Stimulated activated CD8-positive, alpha-beta memory T cell treated with anti-CD3 and anti-CD28 coated beads, Interleukin-7, amount 100 ng/mL, for 24 hours (primary cell): ENCODE results near the gene CFB.
"Not testable (repeated sequence)": the region's sequence is repeated elsewhere in the genome, so short reads cannot be mapped to it uniquely, and the experiment has no call there.

Source experiments
- DNase-seq: peaks from one replicate; pipeline ENCODE4 v3.0.0-alpha.2; 2020; ENCODE audit warnings: low read depth

The CFB gene

DNA sequence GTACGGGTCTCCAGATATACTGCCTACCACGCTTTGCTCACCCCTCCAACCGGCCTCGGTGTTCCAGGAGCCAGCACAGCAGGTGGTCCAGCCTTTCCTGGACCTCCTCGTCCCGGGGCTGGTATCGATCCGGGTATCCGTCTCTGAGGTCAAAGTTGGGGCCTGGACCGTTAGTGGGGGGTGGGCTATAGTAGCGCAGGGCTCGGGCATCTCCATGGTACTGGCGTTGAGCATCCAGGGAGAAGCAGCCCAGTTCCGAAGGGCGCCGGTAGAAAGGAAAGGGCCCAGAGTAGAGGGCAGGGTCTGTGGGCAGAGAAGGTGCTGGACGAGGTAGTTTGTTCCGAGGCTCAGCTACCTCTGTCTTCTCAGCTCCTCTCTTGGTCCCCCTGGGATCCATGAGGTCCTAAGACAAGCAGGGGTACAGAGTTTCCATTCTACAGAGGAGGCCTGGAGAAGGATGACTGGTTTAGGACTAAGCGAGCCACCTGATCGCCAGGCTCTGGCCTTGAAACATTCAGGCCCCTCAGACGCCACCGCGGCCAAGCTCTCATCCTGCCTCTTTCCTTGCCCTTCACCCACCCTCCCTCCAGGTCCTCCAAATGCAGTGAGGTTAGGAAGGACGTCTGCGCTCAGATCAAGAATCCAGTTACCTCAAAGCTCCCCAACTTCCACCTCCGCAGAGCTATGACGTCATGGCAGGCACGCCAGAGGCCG lies 25.5 kb downstream of the CFB start:
- DNase-seq: no peak

DNA sequence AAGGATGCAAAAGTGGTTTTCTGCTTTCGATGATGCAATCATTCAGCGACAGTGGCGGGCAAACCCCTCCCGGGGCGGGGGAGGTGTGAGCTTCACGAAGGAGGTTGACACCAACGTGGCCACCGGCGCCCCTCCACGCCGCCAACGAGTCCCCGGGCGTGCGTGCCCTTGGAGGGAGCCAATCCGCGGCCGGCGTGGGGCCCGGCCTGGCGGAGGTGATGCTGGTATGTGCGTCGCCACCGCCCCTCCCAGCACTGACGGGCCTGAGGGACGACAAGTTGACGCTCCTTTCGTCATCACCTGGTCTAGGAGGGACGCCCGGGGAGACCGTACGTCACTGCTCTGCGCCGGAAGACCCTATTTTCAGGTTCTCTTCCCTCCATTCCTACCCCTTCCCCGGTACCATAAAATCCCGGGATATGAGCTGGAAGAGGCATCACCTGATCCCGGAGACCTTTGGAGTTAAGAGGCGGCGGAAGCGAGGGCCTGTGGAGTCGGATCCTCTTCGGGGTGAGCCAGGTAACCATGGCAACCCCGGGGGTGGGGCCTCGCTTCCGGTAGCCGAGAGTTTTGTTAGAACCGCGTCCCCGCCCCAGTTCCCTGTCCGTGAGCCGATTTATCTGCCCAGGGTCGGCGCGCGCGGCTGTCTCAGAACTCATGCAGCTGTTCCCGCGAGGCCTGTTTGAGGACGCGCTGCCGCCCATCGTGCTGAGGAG lies 26.3 kb downstream of the CFB start, which contains the start of gene DXO:
Gene DXO, minus strand, starts transcription at position 146 of the 716 bp plus-strand sequence. CDS start 463 bp downstream, outside the sequence.
- DNase-seq: peak; percentile 94

DNA sequence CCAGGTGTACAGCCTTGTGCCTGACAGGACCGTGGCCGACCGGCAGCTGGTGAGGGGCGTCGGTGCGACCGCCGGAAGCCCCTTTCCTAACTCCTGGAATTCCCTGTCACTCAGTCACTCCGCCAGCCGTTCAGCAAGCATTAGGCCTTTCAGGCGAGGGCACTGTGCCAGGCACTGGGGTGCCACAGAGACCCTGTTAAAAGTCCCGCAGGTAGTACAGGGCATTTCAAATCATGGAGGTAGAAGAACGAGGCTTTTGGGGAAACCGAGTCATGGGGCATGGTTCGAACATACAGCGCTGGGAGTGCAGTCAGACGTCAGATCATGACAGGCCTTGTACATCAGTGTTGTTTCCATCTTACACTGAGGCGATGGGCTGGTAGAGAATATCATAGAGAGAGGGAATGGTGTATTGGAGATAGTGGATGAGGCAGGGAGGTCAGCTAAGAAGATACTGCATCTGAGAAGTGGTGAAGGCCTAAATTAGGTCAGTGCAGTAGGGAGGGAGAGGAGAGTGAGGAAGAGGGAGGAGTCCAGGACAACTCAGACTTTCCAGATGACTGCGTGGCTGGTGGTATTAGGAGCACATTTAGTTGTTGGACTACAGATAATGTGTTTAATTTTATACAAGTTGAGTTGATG lies 26.9 kb downstream of the CFB start:
- DNase-seq: no peak

DNA sequence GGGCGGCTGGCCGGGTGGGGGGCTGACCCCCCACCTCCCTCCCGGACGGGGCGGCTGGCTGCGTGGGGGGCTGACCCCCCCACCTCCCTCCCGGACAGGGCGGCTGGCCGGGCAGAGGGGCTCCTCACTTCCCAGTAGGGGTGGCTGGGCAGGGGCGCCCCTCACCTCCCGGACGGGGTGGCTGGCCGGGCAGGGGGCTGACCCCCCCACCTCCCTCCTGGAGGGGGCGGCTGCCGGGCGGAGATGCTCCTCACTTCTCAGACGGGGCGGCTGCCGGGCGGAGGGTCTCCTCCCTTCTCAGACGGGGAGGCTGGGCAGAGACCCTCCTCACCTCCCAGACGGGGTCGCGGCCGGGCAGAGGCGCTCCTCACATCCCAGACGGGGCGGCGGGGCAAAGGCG lies 30.2 kb downstream of the CFB start:
- DNase-seq: not testable (repeated sequence)

DNA sequence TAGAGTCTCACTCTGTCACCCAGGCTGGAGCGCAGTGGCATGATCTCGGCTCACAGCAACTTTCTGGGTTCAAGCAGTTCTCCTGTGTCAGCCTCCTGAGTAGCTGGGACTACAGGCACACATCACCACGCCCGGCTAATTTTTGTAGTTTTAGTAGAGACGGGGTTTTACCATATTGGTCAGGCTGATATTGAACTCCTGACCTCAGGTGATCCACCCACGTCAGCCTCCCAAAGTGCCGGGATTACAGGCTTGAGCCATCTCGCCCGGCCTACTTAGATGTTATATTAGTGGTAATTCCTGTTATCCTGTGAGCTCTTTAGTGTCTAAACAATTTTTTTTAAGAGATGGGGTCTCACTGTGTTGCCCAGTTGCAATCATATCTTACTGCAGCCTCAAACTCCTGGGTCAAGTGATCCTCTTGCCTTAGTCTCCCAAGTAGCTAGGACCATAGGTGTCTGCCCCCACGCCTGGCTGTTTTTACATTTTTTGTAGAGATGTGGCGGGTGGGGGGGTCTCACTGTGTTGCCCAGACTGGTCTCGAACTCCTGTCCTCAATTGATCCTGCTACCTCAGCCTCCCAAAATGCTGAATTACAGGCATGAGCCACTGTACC lies 32.0 kb downstream of the CFB start:
- DNase-seq: no peak

DNA sequence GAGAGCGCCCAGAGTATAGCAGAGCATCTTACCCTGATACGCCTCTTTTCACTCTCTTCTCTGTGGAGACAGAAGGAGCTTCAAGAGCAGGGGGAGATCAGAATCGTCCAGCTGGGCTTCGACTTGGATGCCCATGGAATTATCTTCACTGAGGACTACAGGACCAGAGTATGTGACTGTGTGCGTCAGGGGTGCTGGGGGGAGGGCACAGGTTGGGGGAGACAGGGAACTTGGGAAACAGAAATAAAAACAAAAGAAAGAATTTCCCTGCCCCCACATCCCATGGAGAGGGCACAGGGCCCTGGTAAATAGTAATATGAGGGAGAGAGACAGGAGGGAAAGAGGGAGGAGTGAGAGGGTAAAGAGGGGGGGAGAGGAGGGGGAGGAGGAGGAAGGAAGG lies 32.9 kb downstream of the CFB start:
- DNase-seq: no peak

DNA sequence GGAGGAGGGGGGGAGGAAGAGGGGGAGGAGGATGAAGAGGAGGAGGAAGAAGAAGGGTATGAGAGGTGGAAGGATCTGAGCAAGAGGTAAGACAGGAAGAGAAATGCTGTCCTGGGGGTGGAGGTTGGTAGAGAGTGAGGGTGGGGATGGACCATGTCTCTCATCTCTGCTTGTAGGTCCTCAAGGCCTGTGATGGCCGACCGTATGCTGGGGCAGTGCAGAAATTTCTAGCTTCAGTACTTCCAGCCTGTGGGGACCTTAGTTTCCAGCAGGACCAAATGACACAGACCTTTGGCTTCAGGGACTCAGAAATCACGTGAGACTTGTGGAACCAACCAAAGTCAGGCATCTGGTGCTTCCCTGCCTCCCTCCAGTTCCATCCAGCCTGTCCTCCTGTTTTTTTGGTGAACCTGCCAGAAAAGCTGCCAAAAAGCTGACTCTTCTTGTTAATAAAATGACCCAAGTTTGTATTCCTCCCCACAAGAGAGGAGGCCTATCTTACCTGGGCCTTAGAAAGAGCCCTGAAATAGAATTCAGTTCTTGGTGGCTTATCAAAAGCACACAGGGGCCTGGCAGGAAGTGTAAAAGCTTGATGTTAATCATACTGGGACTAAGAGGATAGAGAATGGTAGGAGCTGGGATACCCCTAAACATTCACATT lies 33.5 kb downstream of the CFB start:
- no peak for DNase-seq

DNA sequence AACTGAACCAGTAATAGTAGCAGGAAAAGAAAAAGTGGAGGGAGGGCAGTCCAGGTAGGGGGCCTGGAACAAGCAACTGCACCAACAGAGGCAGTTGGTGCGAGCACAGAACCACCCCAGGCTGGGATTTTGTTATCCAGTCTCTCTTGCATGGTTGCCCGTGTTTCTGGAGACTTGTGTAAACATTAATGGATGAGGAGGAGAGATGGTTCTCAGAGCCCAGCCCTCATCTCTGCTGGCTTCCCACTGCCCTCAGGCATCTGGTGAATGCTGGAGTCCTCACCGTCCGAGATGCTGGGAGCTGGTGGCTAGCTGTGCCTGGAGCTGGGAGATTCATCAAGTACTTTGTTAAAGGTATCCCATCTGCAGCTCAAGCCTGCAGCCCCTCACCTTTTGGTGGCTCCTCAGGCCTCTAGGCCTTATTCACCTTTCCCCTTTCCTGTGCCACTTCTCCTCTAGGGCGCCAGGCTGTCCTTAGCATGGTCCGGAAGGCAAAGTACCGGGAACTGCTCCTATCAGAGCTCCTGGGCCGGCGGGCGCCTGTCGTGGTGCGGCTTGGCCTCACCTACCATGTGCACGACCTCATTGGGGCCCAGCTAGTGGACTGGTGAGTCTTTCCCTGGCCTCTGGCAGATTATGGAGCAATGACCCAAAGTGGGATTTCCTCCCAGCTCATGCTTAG lies 34.4 kb downstream of the CFB start:
- not testable (repeated sequence) for DNase-seq

DNA sequence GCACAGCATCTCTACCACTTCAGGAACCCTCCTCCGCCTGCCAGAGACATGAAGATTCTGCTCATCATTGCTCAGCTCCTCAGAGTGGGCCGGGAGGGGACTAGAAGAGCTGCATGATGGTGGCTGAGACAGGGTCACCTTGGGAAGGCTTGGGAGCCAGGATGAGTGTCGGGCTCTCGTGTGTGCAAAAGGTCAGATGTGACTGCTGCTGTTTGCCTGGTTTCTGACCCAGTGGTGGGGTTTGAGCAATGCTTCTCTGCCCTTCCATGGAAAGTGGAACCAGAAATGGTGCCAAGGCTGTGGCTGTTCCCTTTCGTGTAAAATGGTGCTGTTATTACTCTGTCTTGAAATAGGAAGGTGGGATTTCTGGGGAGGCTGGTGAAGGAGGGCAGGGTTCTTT lies 35.1 kb downstream of the CFB start:
- not testable (repeated sequence) for DNase-seq

DNA sequence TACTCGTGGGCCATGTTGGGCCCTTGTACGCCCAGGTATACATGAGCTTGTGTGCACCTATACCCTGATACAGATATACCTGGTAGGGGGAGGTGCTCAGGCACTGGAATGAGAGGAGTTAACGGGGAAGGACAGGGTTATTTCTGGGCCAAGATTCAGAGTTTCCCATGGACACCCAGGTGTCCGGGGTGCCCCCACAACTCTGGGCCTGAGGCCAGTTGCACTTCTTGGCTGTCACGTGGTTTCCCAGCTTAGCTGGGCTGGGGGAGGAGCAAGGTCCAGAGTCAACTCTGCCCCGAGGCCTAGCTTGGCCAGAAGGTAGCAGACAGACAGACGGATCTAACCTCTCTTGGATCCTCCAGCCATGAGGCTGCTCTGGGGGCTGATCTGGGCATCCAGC lies 35.8 kb downstream of the CFB start, which contains the start of gene C4A:
Gene C4A, plus strand, starts transcription at position 314 of the 400 bp plus-strand sequence. Its CDS starts 51 bp downstream, at position 365.
- DNase-seq: not testable (repeated sequence)

DNA sequence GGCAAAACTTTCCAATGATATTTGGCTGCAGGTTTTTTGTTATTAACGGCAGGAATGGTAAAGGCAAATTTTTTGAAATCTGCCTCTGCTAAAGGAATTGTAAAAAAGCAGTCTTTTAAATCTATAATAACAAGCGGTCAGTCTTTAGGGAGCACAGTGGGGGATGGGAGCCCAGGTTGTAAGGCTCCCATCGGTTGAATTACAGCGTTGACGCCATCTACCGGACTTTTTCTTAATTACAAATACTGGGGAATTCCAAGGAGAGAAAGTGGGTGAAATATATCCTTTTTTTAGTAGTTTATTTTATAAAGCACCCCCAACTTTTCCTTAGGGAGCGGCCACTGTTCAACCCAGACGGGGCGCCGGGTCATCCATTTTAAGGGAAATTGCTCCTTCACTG lies 43.5 kb downstream of the CFB start:
- DNase-seq: not testable (repeated sequence)

DNA sequence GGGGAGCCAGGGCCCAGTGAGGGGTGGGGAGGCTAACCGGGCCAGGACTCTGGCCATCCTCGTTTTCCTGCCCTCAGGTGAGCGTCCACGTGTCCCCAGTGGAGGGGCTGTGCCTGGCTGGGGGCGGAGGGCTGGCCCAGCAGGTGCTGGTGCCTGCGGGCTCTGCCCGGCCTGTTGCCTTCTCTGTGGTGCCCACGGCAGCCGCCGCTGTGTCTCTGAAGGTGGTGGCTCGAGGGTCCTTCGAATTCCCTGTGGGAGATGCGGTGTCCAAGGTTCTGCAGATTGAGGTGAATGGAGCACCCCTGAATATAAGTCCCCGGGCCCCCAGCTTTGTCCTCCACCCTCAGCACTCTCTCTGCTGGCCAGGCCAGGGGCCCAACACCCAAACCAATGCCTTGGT lies 48.5 kb downstream of the CFB start:
- DNase-seq: not testable (repeated sequence)

DNA sequence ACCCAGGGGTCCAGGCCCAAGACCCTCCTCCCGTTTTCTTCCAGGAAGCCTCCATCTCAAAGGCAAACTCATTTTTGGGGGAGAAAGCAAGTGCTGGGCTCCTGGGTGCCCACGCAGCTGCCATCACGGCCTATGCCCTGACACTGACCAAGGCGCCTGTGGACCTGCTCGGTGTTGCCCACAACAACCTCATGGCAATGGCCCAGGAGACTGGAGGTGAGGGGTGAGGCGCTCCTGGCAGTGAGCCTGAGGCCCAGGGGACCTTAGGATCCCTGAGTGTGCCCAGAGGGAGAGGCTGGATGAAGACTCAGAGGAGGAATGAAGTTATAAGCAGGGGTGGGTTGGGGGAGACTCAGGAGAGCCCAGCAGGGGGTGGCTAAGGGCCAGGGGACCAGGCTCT lies 50.5 kb downstream of the CFB start:
- DNase-seq: not testable (repeated sequence)
